DMS 273 (cell line): Measurements from ENCODE around the gene DRD3.
A peak's percentile ranks its signal among the peaks of the same experiment; 100 is the strongest.

Experiments
- DNase-seq: peaks from one replicate; lab custom pipeline; 2025; ENCODE audit not compliant: unreplicated experiment; lab: John Stamatoyannopoulos, UW

The DRD3 gene

DNA sequence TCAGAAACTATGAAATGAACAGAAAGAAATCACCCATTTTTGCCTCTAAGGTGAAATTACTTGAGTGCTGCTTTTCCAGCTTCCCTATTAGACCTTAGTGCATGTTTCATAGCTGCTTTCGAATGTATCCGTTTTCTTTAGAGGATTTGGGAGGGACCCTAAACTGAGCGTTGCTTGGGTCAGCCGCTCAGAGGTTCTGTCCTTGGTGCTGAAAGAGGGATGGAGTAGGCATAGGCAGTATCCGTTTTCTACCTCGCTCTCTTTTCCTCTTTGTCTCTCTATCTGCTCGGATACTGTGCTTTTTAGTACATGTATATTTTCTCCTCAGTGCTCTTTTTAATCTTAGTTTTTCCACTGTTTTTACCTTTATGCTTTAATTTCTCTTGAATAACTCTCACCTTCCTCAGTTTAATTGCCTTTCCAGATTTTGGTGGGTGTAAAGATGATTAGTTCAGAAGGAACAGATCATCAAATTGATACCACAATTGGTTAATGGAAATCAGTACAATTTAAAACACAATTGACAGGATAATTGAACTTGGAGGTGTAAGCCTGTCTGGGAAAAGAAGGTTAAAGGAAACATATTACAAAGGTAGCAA lies at the start of gene DRD3:
Gene DRD3 (minus strand): TSS at position 283 of the 599 bp plus-strand sequence. CDS start 7,060 bp downstream, outside the sequence.
- peak; percentile 35 for DNase-seq

DNA sequence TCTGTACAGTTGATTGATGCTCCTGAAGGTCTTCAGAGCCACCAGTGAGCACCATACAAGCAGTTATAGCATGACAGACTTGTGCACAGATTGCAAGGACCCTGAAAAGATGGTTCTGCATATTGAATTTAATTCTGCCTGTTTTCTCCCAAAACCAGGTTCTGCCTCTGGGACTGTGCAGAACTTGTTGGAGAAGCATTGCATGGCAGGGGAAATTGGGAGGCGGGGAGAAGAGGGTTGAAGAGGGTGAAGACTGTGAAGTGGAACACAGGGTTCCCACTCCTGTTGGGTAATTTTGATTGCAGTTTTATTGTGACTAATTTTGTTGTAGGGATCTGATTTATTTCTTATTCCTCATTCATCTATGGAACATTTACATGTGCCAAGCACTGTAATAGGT lies 48.2 kb upstream of the DRD3 start:
- DNase-seq, result no peak

DNA sequence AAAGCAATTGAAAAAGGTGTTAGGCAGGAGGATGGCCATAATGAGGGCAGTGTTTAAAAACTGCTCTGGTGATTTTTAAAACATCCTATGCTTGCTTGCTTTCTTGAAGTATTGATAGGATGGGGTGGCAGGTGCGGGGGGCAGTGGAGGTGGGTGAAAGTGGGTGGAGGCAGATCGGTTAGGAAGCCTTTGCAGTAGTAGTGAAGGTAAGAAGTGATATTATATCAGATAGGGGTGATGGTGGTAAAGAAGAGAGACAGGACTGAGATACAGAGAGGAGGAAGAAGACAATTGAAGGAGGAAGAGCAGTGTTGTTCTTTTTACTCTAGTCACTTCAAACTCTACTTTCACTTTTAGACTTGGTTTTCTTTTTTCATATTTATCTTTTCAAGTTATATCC lies 47.5 kb upstream of the DRD3 start:
- no peak for DNase-seq

DNA sequence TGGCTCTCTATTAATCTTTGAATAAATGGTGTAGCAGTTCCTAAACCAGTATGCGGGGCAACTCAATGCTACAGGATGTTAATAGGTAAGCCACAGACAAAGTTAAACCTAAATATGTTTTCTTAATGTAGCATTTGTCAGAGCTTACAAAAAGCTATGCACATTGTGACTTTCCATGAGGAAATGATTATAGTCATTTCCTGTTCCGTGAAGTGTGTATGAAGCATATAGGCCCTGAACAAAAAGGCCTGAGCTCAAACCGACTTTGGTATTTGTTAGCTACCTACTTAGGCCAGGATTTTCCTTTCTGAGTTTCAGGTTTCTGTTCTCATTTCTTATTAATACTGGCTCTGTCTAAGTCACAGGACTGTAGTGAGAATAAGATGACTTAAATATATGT lies 44.3 kb upstream of the DRD3 start:
- no peak for DNase-seq

DNA sequence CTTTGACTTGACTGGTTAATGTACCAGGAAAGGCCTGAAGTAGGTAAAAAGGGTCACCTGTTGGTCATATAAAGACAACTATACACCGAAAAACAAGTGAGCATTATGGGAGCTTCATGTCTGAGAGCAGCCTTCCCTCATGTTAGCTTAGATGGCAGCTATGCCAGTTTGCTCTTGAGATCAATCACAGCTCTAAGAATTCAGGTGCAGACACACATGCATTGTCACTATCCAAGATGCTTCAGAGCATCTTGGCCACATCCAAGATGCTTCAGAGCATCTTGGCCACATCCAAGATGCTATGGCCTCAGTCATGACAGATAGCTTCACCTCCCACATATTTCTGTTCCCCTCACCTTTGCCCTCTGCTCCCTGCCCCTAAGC lies 43.0 kb upstream of the DRD3 start:
- no peak for DNase-seq

DNA sequence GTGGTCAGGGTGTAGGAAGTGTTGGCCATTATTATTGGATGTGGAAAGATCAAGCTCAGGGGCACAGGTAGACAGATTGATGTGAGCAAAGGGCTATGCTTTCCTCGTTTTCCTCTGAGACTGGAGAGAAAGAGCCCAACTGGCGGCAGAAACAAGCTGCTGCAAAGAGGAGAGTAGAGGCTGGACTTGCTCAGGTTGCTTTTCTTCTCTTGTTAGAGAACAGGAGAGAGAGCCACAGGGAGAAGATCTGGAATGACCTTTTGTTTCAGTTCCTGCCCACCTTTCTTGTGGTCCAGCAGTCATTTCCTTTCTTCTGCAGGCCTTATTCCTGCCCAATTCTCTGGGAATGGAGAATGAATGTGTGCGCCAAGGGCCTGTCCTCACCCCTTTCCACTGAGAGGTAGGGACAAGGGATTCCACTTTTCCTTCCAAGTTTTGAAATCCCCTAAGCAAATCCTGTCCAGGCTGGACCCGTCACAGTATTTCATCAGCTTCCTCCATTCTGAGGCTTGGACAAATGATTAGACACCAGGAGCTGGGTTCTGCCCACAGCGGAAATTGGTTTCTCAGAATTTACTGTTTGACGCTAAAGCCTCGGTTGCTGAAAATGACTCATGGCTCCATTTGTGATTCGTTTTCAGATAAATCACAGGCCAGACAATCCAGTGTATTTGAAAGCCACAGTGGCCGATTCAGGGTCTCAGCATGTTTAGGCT lies 42.5 kb upstream of the DRD3 start:
- DNase-seq, result no peak

DNA sequence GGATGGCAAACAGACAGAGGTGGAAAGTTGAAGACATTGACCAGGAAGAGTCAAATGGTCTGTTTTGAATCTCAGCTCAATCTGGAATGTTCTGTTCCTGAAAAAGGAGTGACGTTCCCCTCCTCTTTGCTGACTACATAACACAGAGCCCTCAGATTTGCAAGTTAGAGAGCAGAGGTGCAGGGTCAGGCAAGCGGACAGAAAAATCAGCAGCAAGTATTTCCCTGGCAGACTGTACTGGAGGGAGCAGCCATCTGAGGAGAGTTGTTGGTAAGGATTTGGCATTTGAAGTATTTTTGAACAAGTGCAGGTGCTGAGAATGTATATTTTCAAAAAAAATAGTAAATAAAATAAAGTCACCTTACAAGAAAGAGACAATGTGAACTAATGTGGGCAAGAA lies 40.9 kb upstream of the DRD3 start:
- DNase-seq, result no peak

DNA sequence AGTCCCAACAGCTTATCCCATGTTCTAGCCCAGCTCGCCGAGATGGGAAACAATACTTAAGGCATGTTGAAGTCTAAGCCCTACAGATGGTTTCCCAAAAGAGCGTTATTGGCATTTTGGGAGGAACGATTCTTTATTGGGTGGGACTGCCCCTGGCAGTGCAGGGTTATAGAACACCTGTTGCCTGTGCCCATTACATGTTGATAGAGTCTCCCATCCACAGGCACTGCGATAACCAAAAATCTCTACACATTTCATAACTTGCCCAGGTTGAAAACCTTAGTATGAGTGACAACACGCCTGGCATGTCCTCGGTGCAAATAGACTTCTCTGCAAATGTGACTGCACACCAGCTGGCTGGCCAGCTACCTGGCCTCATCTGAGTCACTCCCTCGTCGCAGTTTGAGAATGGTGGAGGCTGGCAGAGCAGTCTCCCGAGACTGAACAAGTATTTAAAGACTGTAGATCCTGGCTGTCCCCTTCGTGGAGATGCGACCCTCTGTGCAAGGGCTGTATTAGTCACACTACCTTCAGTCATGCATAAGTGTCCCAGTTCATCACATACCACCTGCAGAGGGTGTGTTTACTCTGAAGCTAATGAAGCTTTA lies 39.8 kb upstream of the DRD3 start:
- no peak for DNase-seq

DNA sequence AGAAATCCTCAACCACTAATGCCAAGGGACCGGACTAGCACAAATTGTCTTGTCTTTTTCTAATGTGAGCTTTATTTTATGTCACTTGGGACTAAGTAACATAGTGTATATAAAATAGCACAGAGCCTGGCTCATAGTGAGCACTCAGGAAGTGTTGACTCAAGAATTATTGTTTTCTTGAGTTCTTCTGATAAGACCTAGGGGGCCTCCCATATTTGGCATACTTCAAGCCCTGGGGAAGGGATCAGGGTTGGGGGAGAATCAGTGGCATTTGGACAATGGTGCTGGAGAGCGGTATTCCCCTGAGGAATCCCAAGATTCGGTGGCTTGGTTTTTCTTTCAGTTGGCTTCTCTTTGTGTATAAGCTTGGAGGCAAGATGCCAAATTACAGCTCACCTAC lies 39.2 kb upstream of the DRD3 start:
- no peak for DNase-seq

DNA sequence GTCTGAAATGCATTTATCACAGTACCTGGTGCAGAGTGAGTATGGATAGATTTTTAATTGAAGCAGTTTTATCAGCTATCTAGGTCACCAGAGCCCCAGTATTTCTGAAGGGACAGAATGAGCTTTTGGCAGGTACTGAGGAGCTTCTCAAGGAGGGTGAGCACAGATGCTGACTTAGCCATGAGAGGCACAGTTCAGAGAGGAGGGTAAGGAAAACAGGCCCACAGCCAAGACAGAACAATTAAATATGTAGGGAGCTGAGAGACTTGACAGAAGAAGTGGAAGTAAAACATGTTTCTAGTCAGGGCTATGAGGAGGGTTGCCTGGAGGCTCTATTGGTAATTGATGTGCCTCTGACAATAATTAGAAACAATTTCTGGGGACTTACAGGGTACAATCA lies 38.4 kb upstream of the DRD3 start:
- DNase-seq, result no peak

DNA sequence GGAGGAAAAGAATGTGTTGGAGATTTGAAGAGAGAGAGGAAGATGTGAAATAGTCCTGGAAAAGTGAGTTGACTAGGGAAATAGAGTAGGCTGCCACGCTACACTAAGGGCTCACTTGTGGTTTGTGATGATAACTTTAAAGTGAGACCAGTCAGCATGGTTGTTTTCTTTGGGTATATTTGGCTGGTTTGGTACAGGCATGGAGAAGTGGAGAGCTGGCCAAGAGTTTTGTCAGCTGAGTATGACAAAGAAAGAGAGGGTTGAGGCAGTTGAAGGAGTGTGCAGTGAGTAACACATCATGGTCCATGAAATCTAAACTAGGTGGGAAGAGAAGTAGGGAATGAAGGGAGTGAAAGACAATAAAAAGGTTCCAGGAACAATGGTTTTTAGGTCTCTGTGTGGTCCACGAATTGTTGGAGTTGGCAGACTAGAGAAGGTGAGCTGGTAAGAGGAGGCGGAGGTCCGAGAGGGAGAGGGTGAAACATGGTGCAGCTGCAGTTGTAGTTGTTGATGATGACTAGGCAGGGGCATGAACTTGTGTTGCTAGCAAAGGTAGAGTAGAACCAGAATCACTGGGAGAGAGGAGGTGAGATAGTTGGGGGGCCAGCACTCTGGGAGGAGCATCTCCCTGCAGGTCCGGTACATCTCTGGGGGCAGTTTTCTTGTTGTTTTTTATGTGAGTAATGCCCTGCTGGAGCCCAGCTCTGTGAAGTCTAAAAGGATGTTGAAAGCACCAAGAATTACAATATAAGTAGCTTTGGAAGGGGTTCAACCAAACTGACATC lies 37.5 kb upstream of the DRD3 start:
- DNase-seq, result no peak

DNA sequence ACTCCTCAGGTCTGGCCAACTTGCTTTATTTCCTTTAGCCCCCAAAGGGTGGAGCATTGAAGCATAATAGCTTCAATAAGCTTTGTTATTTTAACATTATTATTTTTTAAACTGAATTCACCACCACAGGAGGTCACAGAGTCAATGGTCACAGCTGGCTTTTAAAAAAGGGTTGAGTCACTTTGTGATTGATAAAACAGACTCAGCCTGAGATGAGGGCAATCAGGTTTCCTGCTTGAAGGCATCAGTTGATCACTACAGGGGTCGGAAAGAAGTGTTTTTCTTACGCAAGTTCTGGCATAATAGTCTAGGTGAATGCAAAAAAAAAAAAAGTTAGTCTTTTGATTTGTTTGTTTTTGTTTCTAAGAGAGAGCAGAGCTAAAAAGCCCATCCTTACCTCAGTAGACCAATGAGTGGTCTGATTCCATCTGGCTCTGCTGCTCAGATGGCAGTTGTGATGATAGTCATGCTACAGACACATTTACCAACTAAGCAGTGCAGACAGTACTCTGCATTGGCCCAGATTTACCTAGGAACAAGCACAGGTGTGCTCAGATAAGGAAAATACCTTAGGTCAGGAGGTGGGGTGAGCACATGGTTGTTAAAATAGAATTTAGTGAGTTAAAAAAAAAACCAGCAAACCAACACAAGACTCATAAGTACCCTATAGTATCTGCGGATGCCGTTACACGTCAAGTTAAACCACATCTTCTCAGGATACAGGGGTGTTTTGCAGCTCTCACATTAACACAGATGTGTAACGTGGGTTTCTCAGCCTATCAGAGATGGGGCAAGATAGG lies 35.9 kb upstream of the DRD3 start:
- DNase-seq, result no peak

DNA sequence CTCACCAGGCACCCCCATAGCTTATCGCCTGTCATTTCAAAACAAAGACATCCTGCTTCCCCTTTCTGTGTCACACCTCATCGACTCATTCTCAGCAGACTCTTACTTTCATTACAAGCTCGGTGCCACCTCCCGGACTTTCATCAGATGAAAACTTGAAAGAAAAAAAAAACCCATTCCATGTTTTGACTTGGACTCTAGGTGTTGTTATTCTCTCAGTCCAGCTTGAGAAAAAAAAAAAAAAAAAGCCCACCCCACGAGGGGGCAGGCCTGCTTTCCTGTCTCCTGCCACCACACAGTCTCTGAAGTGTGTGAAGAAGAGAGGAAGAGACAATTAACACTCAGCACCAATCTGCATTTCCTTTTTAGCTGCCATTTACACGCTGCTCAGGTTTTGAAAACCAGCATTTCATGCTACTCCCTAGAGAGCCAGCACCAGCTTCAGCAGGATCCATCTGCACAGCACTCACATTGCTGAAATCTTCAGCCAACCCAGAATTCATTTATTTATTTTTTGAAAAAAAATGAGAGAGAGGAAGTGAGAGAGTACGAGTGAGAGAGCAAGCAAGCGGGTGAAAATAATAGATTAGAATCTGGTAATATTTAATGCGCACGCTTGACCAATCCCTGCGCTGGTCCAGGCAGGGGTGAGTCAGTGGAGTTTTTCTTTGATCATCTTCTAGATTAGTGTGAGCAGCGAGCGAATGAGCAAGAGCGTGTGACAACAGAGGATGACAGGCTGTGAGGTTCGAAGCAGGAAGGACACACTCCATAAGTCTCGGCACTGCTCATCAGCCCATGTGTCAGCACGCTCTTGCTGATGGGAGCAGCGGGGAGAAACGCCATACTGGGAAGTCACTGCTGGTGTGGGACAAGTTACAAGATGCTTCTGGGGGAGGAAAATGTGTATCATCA lies 35.0 kb upstream of the DRD3 start:
- no peak for DNase-seq

DNA sequence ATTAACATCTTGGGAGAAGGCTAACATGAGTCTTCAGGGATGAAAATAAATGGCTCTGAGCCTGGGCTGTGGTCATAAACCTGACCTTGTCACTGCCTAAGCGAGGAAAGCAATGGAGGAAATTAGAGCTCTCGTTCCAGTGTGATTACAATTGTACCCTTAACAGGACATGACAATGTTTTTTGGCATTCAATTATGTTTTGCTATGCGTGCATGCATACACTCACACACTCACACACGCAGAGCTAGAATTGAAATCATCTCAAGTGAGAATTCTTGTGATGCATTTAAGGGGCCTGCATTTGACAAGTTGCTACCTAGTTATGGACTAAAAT lies 34.4 kb upstream of the DRD3 start:
- DNase-seq, result no peak

DNA sequence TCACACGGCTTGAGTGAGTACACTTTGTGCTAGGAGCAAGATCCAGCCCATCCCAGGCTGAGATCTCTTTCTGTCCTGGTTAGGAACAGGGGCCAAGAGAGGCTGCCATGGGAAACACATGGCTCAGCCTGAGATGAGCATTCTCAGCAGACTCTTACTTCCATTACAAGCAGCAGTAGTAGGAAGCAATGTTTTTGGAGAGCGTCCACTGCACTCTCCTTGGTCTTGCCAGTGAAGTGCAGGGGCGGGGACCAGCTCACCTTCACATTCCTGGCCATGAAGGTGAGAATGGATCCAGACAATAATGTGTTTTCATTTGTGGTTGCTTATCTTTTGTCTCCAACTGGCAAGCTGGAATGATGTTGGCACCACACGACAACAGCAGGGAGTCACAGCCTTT lies 33.8 kb upstream of the DRD3 start:
- no peak for DNase-seq

DNA sequence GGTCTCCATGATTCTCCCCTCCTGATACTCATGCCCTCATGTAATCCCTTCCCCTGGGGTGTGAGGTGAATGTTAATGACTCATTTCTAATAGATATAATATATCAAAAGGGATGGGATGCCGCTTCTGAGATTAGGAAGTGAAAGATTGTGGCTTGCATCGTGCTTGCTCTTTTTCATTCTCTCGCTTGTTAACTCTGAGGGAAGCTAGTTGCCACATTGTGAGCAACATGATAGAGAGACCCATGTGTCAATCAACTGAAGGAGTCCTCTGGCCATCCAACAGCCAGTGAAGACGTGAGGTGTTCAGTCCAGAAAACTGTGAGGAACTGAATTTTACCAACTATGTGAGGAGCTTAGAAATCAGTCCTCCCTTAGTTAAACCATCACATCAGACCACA lies 28.9 kb upstream of the DRD3 start:
- no peak for DNase-seq

DNA sequence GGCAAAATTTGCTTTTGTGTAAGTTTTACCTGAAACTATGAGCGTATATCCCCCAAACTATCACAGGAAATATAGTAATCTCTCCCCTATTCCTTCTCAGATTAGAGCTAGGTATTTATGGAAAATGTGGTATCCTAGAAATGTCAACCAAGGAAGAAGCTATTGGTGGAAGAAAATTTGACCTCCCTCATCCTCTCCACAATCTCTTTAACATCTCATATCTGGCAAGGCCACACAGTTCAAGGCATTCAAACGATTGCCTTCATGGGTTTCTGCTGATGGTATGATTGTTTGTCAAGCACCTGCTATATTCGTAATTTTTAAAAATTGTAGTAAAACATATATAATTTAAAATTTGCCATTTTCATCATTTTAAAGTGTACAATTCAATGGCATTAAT lies 27.5 kb upstream of the DRD3 start:
- DNase-seq, result no peak

DNA sequence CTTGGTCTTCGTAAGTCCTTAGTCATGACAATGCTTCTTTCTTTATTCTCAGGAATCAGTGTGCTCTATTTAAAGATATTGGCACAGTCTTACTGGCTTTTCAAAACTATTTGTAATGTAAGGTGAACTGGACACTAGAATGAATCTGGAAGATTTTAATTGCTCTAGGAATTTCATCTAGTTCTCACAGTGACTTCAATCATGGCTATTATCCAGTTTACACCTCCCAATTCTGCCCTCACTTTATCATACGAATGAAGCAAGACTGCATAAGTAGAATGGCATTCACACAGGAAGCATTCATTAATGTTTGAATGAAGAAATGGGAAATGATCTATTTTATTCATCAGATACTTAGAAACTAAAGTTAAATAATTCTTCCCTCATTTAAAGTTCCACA lies 26.7 kb upstream of the DRD3 start:
- no peak for DNase-seq

DNA sequence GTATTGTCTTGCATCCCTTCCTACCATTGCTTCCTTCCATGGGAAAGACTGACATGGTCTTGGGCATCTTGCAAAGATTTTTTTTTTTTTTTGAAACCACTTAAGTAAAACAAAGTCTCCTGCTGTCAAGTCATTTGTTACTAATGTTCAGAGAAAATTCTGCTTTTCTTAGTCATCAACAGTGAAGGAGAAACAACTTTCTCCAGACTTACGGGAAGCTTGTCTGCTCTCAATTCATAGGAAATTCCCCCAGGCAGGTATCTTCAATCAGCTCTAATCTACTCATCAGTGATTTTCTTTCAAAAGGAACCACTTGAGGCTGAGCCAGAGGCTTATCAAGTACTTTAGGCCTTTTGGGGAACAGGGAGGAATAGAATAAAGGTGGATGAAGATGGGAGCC lies 15.9 kb upstream of the DRD3 start:
- no peak for DNase-seq

DNA sequence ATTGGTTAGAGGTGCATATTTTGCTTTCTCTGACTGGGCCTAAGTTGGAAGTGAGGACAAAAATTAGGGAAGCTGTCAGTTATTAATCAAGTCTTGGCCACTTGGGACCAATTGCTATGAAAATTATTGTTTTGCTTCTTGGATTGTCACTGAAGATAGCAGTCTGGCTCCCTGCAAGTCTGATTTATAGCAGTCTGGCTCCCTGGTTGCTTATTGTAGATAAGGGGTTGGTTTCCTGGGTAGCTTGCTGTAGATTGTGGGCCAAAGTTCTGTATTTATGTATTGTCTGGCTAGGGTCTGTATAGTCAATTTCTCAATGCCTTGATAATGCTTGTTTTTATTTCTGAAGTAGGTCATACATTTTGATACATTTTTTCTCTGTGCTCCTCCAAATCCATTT lies 13.3 kb upstream of the DRD3 start:
- no peak for DNase-seq
